Measurements from ENCODE around the gene NDUFS2.

Gene NDUFS2

DNA sequence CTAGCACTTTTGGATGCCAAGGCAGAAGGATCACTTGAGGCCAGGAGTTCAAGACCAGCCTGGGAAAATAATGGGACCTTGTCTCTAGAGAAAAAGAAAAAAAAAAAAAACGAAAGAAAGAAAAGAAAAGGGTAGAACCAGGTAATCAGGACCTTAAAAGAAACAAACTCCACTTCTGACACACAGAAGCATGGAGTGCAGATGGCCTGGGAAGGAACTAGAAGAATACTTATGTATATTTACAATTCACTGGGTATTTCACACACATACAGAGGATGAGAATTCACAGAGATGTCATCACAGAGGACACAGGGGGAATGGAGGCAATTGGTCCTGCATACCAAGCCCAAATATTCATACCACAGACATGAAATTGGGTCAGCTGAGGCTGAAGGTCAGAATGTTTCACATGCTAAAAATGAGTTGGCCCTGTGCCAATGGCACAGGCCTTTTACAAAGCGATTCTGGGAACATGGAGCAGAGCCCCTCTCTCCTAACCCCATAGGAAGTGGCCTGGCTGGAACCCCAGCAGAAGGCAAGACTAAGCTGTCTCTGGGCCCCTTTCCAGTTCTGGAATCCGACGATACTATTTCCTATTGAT is 29.3 kb upstream of the NDUFS2 start:
- no peak for DNase-seq (ENCODE audit: low read depth in 2 of 2)

DNA sequence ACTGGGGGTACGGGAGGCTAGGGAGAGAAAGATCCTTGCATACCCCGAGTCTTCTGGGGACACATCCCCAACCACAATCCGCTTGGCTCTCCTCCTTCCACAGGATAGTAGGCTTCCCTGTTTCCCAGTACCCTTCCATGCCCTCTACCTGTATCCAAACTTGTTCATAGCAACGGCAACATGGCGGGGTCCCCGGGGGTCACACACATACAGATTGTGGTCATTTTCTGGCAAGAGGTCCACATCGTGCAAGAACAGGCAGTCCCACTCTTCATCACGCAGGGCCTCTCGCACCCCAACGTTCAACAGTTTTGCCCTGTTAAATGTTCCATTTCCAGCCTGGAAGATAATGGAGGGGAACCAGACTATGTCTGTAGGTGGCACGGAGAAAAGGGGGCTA is 28.5 kb upstream of the NDUFS2 start:
- no peak for DNase-seq (ENCODE audit: low read depth in 2 of 2)

DNA sequence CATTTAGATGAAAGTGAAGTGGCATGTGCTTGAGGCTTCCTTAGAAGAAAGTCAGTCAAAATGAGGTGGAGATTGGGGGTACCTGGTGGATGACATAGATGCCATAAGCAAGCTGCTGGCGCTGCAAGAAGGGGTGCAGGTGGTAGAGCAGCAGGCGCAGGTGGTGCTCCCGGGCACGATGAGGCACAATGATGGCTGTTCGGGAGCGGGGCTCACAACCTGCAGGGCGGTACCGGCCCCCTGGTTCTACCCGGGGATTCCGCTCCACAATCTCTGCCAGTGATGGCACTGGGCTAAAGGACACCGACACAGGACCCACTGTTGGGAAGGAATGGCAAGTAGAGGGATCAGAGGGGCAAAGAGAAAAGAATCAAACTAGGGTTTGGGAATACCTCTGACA is 27.3 kb upstream of the NDUFS2 start:
- no peak for DNase-seq (ENCODE audit: low read depth in 2 of 2)

DNA sequence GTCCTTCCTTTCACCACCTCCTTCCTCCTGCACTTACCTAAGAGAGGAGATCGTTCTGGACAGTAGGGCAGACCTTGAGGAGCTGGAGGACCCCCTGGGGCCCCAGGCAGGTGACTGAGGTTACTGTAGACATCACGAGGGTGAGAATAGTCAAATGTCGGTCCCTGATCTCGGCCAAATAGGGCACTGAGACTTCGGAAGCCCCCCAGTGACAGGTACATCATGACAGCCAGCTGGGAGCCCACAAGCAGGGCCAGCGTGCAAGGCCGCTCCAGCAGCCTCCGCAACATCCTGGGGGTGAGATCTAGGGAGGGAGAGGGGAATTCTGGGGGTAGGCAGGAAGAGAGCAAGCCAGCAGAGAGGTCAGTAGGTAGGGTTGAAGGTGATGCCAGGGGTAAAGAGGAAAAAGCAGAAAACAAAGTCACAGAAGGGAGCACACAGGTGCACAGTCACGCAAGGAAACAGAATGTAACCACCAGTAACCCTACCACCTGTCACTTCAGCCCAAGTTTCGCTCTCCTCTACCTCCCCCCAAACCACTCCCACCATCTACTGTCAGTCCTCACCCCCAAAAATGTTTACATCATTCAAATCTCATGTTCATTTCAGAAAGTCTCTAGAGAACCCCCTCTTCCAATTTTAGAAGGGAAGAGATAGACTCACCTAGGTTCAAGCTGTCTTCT is 26.3 kb upstream of the NDUFS2 start:
- DNase-seq (ENCODE audit: low read depth in 2 of 2), result no peak

DNA sequence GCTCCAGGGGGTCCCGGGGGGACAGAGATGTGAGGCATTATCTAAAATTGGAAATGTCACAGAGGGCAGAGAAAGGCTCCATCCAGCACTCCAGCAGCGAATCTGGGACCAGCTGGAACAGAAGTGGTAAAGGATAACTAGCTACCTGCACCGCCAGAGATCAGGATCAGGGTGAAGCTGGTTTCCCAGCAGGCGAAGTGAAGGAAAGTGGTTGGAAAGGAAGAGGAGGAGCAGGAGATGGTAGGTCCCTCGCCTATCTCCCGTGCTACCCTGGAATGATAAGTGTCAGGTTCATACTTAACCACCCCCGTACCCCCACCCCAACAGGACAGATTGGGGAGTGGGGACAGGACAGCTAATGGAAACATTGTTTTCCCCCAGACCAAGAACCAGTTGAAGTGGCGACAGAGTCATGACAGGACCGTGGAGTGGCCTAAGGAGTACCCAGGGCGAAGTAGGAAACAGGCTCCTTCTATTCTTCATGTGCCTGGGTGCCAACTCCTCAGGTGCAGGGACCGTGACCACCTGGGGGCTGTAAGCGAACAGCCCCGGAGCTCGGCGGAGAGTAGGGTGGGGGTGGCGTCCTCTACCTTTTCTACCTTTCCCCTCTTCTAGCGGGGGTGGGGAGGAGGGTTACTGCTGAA is 25.6 kb upstream of the NDUFS2 start:
- no peak for DNase-seq (ENCODE audit: low read depth in 2 of 2)

DNA sequence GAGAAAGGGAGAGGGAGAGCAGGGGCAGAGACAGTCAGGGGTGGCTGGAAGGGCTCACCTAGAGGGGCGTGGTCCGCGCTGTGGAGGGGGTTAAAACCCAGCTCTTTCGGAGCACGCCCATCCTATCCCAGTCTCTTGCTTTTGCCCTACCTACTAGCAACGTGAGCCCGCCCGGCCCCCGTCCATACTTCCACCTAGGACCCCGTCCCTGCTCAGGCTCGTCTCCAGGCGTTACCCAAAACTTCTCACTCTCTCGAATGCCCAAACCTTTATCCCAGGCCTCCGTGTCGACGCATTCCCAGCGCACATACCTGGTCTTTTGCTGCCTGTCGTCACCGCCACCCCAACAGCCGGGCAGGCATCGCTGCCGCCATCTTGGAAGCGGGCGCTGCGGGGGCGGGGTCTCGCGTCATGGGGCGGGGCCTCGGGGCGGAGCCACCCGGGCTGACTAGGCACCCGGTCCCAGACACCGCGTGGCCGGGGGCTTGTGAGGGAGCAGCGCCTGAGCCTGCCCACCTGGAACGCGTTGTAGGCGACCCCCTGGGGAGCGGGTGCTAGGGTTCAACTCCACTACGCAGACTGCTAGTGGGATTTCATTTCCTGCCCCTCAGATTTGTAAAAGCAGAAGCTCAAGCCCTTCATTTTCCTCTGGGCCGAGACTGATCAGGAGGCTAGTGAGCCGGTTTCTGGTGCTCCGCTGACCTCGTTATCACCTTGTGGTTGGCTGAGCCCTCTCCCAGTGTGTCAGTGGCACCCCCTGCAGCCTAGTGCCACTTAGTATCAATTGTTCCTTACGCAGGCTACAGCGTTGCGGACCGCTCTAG is 24.8 kb upstream of the NDUFS2 start, which contains the start of gene B4GALT3:
B4GALT3 (minus strand) TSS at position 396 of the 824 bp plus-strand sequence. CDS start 1,447 bp downstream, outside the sequence.
- DNase-seq (ENCODE audit: low read depth in 2 of 2), result peak; percentile 85 to 99

DNA sequence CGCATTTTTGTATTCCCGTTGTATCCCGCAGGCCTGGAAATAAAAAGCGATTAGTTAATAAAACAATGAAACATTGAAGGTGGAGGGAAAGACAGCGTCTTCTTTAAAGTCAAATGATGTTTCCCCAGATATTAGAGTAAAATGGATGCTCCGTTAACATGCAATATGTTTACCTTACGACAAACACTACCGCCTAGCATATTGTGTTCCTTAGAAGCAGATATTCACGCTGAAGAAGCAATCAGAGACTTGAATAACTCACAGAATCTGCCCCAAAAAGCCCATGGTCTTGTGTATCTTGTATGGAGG is 24.3 kb upstream of the NDUFS2 start:
- DNase-seq (ENCODE audit: low read depth in 2 of 2), result no peak

DNA sequence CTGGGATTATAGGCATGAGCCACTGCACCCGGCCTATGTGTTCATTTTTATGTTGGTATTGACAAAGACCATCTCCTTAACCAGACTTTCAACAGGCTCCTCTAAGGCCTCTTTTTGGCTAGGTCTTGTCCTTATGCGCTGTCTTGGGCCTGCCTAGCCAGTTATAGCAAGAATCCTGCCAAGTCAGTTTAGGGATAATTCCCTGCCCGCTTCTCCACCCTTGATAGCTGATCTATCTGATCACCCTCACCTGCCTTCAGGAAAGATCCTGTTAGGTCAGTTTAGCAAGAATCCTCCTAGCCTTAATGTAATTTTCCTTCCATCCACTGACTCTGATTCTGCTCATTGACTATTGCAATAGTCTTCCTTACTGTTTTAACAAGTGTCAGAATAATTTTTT is 22.5 kb upstream of the NDUFS2 start:
- no peak for DNase-seq (ENCODE audit: low read depth in 2 of 2)

DNA sequence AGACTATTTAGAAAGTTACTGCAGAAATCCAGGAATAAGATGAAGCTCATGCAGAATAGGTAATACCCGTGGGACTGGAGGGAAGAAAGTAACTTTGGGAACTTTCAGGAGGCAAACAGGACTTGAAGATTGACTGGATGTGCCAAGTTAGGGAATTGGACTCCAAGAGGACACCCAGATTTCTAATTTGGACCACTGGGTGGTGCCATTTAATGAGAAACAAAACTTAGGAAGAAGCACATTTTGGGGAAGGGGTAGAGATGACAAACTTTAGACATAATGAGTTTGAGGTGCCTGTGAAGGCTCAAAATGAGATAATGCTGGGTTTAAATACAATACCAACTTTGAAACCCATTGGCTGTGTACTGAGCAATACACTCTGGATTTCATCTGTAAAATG is 21.5 kb upstream of the NDUFS2 start:
- no peak for DNase-seq (ENCODE audit: low read depth in 2 of 2)

DNA sequence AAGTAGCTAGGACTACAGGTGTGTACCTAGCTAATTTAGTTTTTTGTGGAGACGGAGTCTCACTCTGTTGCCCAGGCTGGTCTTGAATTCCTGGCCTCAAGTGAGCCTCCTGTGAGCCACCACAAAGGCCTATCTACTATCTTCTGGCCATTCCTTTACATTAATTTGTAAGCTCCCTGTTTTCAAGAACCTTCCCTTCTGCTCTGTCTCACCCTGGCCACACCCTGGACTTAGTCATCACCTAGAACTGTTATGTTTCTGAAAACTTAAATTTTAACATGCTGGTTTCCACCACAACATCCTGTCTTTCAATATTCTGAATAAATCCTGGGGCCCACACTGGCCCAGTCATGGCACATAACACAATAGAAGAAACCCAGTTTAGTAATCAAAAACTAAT is 20.0 kb upstream of the NDUFS2 start:
- DNase-seq (ENCODE audit: low read depth in 2 of 2), result no peak

DNA sequence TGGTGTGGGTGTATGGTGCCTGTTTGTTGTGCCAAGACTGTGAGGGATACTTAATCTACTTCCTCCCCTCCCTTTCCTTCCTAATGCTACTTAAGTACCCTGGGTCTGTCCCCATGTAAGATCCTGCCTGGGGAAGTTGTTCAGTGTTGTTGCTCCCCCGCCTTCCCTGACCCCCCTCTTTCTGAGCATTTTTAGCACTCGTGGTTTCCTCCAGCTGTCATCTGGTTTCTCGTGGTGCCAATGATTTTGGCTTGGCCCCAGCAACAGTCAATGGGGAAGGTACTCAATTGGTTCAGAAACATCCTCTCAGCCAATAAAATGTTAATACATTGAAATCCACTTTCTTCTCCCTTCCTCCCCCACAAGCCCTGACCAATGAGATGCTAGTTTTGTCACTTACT is 16.9 kb upstream of the NDUFS2 start:
- DNase-seq (ENCODE audit: low read depth in 2 of 2), result peak in 1 of 2 donors; percentile 50

DNA sequence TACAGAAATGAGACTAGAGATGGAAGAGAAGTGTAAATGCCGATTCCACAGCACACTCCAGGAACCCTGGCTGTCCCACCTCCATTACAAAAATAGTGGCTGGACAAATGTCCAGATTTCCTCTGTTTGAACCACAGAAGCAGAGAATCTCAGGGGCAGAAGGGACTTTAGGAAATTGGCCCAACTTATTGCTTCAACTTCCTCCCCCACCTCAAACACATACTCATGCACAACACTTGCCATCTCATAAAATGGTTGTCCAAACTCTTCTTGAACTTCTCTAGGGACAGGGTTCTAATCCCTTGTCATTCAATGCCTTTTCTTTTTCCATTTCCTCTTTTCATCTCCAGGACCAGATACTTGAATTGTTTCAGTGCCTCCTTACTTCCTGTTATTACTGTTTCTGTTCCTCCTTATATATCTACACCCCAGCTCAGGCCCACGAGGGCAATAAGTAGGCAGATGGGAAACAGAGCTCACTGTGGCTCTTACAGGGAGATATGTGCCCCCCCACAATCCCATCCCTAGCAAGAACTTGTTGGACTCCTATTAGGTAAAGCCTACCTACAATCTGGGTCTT is 16.3 kb upstream of the NDUFS2 start:
- no peak for DNase-seq (ENCODE audit: low read depth in 2 of 2)

DNA sequence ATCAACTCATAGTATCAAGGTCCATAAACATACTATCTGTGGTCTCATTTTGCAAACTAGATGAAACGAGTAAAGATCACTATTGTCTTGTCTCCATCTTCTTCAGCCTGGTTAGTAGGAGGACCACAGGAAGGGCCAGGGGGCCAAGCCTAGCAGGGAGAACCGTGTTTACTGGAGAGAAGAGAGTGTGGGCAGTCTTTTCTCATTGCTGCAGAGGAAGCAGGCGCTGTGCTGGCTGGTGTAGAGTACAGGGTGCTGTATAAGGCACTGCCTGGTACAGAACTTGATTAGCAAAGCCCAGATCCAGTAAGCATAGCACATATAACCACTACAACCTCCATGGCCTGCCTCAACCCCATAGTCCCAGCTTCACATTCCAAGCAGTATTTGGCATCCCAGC is 14.9 kb upstream of the NDUFS2 start:
- DNase-seq (ENCODE audit: low read depth in 2 of 2), result no peak

DNA sequence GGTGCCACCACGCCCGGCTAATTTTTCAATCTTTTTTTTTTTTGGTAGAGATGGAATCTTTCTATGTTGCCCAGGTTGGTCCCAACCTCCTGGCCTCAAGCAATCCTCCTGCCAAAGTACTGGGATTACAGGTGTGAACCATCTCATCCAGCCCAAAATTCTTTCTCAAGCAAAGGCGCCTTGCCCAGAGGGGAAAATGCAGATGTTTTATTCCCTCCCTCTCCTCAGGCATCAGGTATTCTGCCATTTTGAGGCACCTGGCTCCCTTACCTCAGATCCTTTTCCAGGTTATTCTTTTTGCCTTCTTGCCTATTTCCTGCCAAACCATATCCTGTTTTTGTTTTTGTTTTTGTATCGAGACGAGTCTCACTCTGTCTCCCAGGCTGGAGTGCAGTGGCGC is 13.8 kb upstream of the NDUFS2 start:
- no peak for DNase-seq (ENCODE audit: low read depth in 2 of 2)

DNA sequence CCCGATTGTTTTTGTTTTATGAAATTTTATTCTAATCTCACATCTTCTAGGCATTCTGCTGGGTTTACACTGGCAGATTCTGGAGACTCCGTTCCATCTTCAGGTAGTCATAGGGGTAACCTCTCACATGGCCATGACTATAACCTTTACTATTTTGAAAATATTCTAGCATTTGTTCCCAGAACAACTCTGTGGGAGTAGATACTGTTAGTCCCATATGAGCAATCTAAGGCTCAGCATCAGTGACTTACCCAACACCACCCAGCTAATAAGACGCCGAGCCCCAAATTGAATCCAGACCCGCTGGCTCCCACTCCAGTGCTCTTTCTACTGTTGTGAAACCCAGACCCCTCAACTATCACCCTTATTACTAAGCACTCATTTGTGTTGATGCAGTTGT is 13.1 kb upstream of the NDUFS2 start:
- no peak for DNase-seq (ENCODE audit: low read depth in 2 of 2)

DNA sequence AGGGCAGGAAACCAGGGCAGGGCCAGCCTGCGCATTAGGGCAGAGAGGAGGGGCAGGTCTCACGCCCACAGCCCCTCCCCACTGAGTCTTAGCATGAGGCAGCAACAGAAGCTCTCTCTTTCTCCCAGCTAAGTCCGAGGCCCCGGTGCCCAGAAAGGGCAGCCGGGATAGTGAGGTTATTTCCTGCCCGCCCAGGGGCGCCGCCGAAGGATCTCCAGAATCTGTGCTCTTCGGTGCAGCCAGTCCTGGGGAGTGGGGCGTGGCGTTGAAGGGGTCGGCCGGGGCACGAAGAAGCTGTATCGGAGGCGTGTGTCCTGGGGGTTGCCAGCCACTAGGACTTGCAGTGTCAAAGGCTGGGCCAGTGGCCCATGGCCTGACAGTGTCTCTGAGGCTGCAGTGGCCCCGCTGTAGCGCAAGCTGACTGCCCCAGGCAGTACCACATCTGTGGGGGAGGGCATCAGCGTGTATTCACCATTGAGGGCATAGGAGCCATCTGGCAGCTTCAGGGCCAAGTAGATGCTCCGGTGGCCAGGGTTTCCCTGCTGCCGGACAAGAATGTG is 11.1 kb upstream of the NDUFS2 start:
- DNase-seq (ENCODE audit: low read depth in 2 of 2), result no peak

DNA sequence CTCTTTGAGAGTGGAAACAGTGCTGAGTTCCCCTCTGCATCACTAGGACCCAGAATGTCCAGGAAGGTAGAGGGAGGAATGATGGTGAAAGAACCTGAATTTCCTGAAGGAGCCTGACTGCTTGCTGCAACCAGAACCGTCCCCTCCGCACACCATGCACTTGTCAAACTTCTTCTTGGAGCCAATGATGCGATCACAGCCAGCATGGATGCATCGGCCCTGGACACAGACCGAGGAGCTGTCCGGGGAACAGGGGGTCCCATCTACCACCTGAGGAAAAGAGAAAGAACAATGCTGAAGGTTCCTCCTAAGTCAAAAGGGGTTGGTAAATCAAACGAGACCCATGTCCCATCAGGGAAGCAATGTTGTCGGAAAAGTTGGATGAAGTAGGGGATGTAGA is 10.2 kb upstream of the NDUFS2 start:
- no peak for DNase-seq (ENCODE audit: low read depth in 2 of 2)

DNA sequence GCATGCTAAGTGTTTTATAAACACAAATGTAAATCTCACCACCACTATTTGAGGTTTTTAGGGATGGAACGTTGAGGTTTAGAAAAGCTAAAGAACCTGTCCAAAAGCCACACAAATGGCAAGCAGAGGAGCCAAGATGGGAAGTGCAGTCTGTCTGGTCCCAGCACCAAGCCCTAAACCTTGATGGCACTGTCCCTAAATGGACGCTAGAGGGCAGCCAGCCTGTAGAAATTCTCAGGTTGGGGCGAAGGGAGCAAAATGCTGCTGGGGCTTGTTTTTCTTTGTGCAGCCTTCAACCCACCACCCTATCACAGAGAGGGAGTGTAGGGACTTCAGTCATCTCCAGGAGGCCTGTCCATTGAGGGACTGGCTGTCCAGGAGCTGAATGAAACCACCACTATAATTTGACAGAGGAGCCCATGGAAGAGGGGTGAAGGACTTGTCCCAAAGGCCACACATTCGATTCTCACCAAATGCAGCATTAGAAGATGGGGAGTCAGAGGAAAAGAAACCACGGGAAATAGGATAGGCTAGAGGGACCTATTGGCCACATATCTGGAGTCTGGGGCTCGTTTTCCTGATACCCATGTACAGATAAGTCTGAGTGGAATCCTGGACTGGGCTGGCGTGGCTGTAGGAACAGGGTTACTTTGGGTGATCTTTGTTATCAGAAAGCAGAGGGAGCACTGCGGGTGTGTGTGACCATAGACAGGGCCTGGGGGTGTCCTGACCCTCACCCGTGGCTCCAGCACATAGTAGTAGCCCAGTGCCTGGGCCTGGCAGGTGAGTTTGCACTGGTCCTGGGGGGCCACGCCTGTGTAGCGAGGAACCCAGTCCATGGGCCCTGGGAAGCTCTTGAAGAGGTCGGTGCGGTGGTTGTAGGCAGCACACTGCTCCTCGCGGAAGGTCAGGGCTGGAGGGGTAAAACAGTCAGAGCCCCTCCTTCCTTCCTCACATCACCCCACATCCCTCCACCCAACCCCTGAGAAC is 9.4 kb upstream of the NDUFS2 start:
- peak in 1 of 2 donors; percentile 31 for DNase-seq (ENCODE audit: low read depth in 2 of 2)

DNA sequence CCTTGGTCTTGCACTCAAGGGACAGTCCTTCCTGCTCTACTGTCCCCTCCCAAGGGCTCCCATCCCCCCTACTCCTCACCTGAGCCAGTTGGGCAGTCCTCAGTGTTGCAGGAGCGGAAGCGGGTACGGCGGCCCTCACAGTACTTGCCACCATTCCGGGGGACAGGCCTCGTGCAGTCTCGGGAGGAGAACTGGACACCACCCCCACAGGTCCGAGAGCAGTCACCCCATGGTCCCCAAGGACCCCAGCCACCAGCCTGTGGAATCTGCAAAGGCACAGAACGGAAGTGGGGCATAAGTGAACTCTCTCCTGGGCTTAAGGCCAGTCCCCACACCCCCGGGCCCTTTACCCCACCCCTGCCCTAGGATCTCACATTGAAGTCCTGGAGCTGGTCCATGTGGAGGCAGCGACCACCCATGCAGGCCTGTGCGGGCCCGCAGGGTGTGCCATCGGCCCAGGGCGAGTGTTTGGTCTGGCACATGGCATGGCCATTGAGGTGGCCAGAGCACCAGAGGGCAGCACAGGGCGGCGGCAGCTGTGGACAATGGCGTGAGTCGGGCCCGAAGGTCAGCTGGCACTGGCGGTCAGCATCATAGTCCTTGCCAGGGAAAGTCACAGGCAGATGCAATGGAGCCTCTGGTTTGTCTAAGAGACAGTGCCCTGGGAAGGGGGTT is 8.5 kb upstream of the NDUFS2 start:
- no peak for DNase-seq (ENCODE audit: low read depth in 2 of 2)

DNA sequence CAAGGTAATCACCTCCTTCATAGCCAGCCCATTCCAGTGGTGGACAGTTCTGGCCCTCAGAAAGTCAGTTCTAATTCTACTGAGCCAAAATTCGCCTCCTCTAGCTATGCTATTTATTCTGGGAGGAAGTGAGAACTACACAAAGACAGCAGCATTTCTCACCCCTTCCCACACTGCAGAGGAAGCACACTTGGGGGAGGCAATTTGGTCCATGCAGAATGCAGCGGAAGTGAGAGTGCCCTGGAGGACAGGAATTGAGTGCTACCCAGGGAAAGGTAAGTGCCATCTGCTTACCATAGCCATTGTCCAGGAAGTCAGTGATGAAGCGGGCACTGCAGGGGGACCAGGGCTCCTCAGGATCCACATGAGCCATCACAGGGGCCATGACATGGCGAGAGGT is 7.0 kb upstream of the NDUFS2 start:
- DNase-seq (ENCODE audit: low read depth in 2 of 2), result no peak
